GM18909 (cell line): ENCODE results near the gene APOA1.
"Not testable (repeated sequence)": the region's sequence is repeated elsewhere in the genome, so short reads cannot be mapped to it uniquely, and the experiment has no call there.

Experiments used
- ATAC-seq: cut with Tn5 transposase; IDR thresholded peaks from one replicate; pipeline ENCODE4 v1.9.1; 2021; ENCODE audit warnings: mild to moderate bottlenecking; ENCODE audit not compliant: unreplicated experiment, poor library complexity

Gene APOA1

GRCh38 chr11:116822575-116822974, 14.8 kb downstream of the APOA1 start:
- no peak for ATAC-seq

GRCh38 chr11:116821050-116821918, 16.1 kb downstream of the APOA1 start:
- ATAC-seq, result no peak

- ATAC-seq, result no peak
These were observed 18.4 kb downstream of the APOA1 start for GRCh38 chr11:116819049-116819448.

- no peak for ATAC-seq
These were observed 22.9 kb downstream of the APOA1 start for GRCh38 chr11:116814502-116814901.

GRCh38 chr11:116813781-116814471, 23.5 kb downstream of the APOA1 start:
- ATAC-seq, result no peak

- ATAC-seq, result no peak
These were observed 24.3 kb downstream of the APOA1 start for GRCh38 chr11:116813170-116813569.

- no peak for ATAC-seq
These were observed 25.3 kb downstream of the APOA1 start for GRCh38 chr11:116812109-116812508.

- ATAC-seq, result no peak
These were observed 26.2 kb downstream of the APOA1 start for GRCh38 chr11:116811194-116811593.

- ATAC-seq, result no peak
These were observed 28.9 kb downstream of the APOA1 start for GRCh38 chr11:116808262-116809175.

- no peak for ATAC-seq
These were observed 29.7 kb downstream of the APOA1 start for GRCh38 chr11:116807601-116808261.

- no peak for ATAC-seq
These were observed 33.4 kb downstream of the APOA1 start for GRCh38 chr11:116804001-116804400.

- ATAC-seq, result not testable (repeated sequence)
These were observed 35.8 kb downstream of the APOA1 start for GRCh38 chr11:116801662-116802061.

GRCh38 chr11:116800610-116801009, 36.8 kb downstream of the APOA1 start:
- ATAC-seq, result no peak

- ATAC-seq, result no peak
These were observed 39.1 kb downstream of the APOA1 start for GRCh38 chr11:116798368-116798767.

GRCh38 chr11:116797816-116798215, 39.6 kb downstream of the APOA1 start:
- no peak for ATAC-seq

GRCh38 chr11:116796548-116796947, 40.9 kb downstream of the APOA1 start:
- ATAC-seq, result no peak

GRCh38 chr11:116794851-116795250, 42.6 kb downstream of the APOA1 start:
- no peak for ATAC-seq

GRCh38 chr11:116793772-116794097, 43.7 kb downstream of the APOA1 start:
- no peak for ATAC-seq

GRCh38 chr11:116792869-116793771, 44.3 kb downstream of the APOA1 start:
- ATAC-seq, result no peak
